NCI-H526 (cell line): ENCODE measurements around the gene GTSE1.
A peak's percentile ranks its signal among the peaks of the same experiment; 100 is the strongest.

Experiments
- DNase-seq, 2 experiments: peaks; one replicate each; lab custom pipeline; 2025; lab: John Stamatoyannopoulos, UW

The GTSE1 gene

DNA sequence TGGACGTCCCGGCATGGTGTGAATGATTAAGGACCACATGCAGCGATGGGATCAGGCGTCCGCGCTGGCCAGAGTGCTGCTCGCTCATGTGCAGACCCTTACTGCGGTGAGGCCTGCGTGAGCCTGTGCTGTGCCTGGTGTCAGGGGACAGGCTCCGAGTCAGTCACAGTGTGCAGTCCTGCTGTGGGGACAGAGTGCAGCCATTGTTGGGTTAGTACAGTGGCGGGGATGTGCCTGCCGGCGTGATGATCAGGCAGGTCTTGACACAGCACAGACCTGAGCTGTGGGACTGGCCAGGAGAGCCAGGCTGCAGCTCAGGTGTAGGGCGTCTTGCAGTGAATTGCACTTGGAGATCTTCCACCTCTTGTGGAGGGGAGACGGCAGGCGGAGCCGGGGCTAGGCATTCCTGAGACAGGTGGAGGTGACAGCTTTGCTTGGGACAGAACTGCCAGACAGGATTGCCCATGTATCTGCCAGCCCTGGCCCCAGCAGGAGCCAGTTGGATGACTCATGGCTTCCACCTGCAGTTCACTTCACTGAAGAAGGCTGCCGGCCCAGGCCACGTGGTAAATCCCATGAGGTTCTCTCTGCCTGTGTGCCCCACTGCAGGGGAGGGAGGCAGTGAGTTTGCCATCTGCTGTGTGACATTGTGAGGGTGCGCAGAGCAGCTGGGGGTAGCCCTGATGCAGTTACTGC, 56.2 kb downstream of the GTSE1 start:
- DNase-seq, result peak in 1 of 2 experiments; percentile 12

DNA sequence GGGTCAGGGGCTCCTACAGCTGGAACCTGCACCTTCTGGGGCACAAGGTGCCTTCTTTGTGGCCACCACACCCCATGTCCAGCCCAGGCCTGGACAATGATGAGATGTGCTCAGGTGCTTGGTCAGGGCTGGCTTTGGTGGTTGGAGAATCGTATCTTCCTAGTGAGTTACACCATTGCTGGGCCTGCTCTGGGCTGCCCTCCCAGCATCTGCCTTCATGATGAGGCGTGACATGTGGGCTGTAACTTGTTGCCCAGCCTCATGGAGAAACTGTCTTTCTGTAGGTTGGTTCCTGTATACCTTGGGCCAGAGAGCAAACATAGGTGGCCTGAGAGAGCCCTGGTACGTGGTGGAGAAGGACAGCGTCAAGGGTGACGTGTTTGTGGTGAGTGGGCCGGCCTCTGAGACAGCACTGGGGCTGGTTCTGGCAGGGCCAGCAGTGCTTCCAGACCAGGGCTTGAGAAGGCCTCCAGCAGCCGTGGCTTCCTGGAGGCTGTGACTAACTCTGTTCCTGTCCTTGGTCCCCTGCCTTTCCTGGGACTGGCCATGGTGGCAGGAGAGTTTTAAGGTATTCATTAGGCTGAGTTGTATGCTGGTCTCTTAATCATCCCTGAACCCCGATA, 56.9 kb downstream of the GTSE1 start:
- no peak for DNase-seq

- no peak for DNase-seq
These were observed 57.7 kb downstream of the GTSE1 start for GRCh38 chr22:46354176-46354992.

DNA sequence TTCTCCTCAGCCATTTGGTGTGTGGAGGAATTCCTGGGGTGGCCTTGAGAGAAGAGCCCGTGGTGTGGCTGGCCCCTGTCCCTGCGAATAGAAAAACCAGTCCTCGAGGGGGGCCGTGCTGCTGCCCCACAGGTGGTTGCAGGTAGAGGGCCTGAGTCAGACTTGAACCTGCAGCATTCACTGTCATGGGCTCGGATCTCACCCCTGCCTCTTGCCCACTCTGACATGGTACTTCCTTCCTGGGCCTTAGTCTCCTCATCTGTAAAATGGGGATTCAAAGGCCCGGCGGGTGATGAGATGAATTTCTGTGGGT, 58.3 kb downstream of the GTSE1 start:
- DNase-seq, result no peak

DNA sequence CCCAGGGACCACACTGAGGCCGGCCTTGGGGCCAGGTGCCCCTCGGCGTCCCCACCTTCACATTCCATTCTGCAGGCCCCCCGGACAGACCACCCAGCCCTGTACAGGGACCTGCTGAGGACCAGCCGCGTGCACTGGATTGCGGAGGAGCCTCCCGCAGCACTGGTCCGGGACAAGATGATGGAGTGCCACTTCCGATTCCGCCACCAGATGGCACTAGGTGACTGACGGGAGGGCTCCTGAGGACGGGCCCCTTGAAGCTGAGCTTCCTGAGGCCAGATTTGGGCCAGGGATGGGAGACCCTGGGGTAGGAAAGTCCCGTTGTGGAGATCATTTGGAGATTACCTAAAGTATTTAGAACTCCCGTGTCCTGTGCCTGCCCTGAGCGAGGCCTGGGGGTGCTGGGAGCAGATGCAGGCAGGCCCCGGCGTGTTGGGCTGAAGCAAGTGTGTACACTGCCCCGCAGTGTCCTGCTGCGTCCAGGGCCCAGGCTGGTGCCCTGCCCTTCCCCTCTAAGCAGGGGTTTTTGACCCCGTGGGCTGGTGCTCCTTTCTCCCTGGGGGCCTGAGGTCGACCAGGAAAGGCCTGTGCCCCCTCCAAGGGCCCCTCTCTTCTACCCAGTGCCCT, 58.8 kb downstream of the GTSE1 start:
- DNase-seq, result peak in 1 of 2 experiments; percentile 52

- DNase-seq, result no peak
These were observed 59.4 kb downstream of the GTSE1 start for GRCh38 chr22:46355996-46356471.

DNA sequence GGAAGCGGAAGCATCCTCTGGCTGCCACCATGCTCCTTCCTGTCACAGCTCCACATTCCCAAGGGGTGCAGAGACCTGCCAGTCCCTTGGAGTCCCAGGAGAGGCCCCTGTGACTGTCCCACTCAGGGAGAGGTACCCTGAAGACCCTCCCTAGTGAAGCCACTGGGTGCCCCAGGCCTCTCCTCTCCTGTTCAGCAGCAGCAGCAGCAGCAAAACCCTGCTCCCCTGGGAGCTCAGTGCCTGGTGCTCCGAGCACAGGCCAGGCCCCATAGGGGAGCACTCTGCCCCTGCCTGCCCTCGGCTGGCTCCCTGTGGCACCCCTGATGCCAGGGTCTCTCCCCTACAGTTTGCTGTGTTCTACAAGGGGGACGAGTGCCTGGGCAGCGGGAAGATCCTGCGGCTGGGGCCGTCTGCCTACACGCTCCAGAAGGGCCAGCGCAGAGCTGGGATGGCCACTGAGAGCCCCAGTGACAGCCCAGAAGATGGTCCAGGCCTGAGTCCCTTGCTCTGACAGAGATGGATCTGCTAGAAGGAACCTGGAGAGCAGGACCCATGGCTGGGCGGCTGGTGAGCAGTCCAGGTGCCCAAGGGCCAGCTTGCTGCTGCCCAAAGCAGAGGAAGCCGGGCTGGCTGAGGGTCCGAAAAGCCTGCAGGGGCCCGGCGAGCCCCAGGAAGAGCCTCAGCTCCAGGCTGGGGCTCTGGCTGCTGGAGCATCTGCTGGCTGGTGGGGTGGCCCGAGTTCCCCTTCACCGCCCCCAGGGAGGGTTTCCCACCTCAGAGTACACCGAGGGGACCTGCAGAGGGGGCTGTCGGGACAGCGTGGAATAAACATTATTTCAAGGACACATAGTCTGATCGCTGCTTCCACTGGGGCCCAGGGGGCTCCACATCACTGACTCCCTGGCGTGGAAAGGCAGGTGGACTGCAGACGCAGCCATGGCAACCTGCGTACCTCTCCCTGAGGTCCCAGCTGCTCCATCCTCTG, 60.1 kb downstream of the GTSE1 start:
- DNase-seq, result no peak

GRCh38 chr22:46357711-46358520, 61.2 kb downstream of the GTSE1 start:
- DNase-seq, result no peak

GRCh38 chr22:46358766-46359165, 62.1 kb downstream of the GTSE1 start:
- no peak for DNase-seq

DNA sequence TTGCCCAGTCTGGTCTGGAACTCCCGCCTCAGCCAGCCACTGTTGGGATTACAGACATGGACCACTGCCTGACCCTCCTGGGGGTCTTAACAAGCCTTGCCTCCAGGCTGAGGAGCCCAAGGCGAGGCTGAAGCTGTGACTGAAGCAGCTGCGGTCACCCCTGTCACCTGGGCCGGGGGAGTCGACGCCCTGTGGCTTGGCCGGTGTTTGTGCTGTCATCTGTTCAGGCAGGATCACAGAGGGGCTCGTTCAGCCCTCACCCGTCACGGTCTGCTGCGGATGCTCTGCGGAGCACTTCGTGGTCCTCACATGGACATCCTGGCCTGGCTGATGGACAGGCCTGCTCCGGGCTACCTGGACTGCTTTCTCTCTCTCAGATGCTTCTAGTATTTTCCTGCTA, 62.7 kb downstream of the GTSE1 start:
- DNase-seq, result no peak

- no peak for DNase-seq
These were observed 63.4 kb downstream of the GTSE1 start for GRCh38 chr22:46360097-46360496.

GRCh38 chr22:46360891-46361290, 64.2 kb downstream of the GTSE1 start:
- DNase-seq, result no peak

DNA sequence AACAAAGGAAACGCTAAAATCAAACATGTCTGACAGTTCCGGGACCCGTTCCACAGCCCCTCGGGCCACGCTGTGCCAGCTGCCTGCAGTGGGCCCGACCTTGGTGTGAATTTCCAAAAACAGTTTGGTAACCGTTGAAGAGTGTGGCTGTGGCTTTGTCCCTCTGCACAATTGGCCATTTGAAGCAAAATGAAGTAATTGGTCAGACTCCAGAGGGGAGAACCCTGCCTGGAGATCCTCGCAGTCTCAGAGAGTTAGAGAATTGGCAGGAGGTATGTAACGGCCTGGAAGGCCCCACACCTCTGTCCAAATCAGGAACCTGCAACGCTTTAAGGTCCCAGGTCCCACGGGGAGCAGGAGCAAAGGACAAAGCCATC, 65.1 kb downstream of the GTSE1 start:
- no peak for DNase-seq

GRCh38 chr22:46362203-46362933, 65.7 kb downstream of the GTSE1 start:
- no peak for DNase-seq

DNA sequence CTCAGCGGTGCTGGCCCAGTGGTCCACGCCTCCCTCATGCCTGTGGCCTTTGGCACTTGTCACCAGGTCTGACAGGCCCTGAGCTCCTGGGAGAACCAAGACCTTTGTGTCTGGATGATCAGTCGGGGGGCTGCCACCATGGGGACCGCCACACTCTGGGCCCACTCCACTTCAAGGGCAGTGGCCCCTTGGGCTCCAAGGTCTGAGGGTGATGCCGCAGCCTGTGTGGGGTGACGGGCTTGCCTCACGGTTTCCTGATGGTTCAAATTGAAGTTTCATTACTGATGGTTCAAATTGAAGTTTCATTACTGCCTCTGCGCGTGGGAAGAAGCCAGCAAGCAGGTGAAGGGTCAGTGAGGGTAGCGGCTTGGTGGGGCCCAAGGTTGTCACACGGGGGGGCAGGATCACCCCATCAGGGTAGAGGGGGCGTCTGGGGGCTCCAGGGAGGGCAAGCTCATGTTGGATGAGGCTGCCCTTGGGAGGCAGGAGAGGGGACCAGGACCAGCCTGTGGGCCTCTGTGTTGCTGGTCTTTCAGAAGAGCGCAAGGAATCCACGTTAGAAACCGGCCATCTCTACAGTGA, 66.4 kb downstream of the GTSE1 start:
- DNase-seq, result no peak

DNA sequence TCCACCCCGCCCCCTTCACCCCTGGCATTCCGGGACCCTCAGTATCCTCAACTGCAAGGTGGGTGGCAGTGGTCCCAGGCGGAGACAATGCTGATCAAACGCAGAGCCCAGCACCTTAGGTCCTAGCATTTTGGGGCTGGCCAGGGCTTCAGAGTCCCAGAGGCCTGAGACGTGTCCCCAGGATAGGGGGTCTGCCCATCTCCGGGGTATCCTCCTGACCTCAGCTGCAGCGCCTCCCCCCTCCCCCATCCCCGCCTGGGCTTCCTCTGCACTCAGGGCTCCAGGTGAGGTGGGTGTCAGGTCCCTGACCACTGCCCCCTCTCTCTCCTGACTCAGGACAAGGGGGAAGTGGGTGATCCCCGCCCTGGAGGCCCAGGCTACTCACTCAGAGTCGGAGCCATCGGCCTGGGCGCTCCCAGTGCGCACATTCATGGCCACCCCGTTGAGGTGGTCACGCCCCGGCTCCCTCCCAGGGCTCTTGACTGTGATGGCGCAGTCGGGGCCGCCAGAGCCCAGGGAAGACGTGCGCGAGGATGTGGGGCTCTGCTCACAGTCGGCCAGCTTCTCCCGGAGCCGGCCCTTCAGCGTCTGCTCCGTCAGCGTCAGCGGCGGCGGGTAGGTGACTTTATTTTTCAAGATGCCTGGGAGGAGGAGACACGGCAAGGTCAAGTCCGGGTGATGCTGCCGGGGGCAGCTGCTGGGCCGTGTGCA, 67.1 kb downstream of the GTSE1 start:
- no peak for DNase-seq

DNA sequence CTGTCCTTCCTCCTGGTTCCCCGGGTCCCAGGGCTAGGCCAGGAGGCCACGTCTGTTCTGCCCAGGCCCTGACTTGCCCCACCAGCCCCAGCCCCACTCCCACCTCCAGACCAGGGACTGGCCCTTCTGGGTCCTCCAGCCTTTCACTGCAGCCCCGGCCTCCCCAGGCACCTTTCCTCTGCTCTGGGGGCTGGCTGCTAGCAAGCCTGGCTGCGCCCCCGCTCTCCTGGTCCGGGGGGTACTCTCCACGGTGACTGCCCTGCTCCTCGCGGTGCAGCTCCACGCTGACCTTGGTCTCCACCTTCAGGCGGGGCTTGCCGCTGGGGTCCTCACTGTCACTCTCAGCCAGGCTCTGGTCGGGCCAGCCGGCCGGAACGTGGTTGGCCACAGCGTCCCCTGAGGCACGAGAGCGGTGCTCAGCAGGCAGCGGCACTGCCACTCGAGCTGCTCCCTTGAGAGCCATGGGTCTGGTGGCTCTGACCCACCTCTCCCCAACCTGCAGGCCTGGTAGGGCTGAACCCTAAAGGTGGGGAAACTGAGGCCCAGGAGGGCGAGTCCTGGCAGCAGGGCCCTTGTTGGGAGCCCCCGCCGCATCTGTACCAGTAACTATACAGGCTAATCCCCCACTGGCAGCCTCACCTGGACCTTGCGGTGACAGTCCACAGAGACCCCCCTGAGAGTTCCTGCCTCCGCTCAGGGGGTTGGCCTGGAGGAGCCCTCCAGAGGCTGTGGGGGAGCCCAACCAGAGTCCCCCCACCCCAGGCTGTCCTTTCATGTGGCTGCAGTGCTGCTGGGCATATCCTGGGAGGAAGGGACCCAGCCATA, 67.9 kb downstream of the GTSE1 start:
- DNase-seq, result no peak

GRCh38 chr22:46365166-46365624, 68.5 kb downstream of the GTSE1 start:
- DNase-seq, result no peak
